Muscle of leg (tissue), 11 donors: ENCODE data around the gene ENPP3. TPM values are rescaled to one million over a fixed set of nuclear protein-coding genes. Genes with fewer than 3 reads are reported as not detected.

Experiments
- DNase-seq: peaks from one replicate; pipeline ENCODE4 v3.0.0; 2013
- H3K27ac ChIP-seq: one replicate; pipeline ENCODE4 v1.5.1; 2013; ENCODE audit warnings: mild to moderate bottlenecking, low read length, control low read depth
- H3K27me3 ChIP-seq: one replicate; pipeline ENCODE4 v1.6.1; 2013; ENCODE audit warnings: low read length; ENCODE audit not compliant: control insufficient read depth, insufficient read depth
- H3K36me3 ChIP-seq: one replicate; pipeline ENCODE4 v1.6.1; 2013; ENCODE audit warnings: low read length; ENCODE audit not compliant: control insufficient read depth, insufficient read depth
- H3K4me1 ChIP-seq: one replicate; pipeline ENCODE4 v1.6.1; 2013; ENCODE audit warnings: low read length; ENCODE audit not compliant: control insufficient read depth, insufficient read depth
- H3K4me3 ChIP-seq: one replicate; pipeline ENCODE4 v1.5.1; 2013; ENCODE audit warnings: low read length, control low read depth
- H3K9me3 ChIP-seq: replicated peaks from 2 replicates; pipeline ENCODE4 v1.6.1; 2013; ENCODE audit warnings: low read depth, low read length; ENCODE audit not compliant: control insufficient read depth
- WGBS: methylation state at CpG from one replicate; pipeline ENCODE4 v1.1.5; 2013; ENCODE audit warnings: missing lambda C conversion rate; ENCODE audit not compliant: insufficient coverage; 5-methylcytosine and 5-hydroxymethylcytosine counted together
- polyA plus RNA-seq, 8 donors: library from polyadenylated mRNA; unstranded; fragments of 120-200 nt; gene quantifications; one replicate each; pipeline versions ENCODE4 v1.2.1 to v1.2.3, GENCODE V29; 2013; ENCODE audit warnings: inconsistent platforms in 1 of 8, low replicate concordance in 1 of 8; ENCODE audit not compliant: insufficient read length in 8 of 8, insufficient read depth in 1 of 8
- total RNA-seq: library from RNA; stranded (reverse); fragments of 120-200 nt; gene quantifications from one replicate; pipeline ENCODE4 v1.2.4, GENCODE V29; 2013

The ENPP3 gene
- total and polyA plus RNA-seq, 9 donors, result 0.16 to 2.9 (median 0.34) TPM

DNA sequence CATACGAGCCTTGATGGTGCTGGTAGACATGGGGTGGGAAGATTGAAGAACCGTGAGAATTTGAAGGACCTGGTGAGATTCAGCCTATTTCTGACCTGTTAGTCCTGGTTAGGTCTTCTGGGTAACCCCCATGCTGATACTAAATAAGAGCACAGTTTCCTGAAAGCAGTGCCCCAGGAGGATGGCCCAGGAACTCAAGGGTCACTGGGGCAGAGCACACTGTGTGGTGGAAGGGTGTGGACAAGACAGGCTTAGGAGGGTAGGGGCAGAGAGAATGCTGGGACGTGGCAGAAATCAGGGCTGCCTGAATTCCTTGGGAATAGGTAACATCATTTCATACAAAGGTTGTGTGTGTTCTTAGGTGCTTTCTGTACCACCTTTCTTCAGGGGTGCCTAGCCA is 138.8 kb downstream of the ENPP3 start:
- H3K4me3 ChIP-seq, result no peak overlapping the region
- DNase-seq, result no peak
- no peaks in the 10 kb centered on the region for H3K9me3 ChIP-seq
- no peaks in the 10 kb centered on the region for H3K27me3 ChIP-seq
- no peak overlapping the region for H3K27ac ChIP-seq
- H3K36me3 ChIP-seq, result no peaks in the 10 kb centered on the region
- peaks cover 14% of the 10 kb centered on the region for H3K4me1 ChIP-seq
- WGBS, result 100% methylated on average over 2 of the region's 3 CpGs

DNA sequence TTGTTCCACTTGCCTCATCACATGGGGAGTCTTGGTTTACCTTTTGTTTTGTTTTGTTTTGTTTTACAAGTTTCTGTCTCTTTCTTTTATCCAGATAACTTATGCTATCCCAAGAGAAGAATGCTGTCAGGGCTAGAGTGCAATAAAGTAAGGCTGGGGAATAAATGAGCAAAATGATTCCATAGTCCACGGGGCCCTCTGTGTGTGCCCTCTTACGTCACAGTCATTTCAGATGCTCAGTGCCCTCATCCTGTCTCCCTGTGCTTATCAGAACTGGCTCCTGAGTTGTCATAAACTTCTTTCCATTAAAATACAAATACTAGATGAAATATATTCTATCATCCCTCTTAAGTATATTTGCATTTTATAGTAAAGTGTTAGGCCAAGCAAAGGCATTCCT is 139.9 kb downstream of the ENPP3 start:
- Histone ChIP-seq H3K27ac (no peak overlapping the region), H3K4me3 (no peak overlapping the region), H3K27me3 (no peaks in the 10 kb centered on the region), H3K4me1 (peaks cover 15% of the 10 kb centered on the region), H3K36me3 (no peaks in the 10 kb centered on the region), H3K9me3 (no peaks in the 10 kb centered on the region)
- no CpG with 5 or more reads among the region's 2 CpGs for WGBS
- no peak for DNase-seq

DNA sequence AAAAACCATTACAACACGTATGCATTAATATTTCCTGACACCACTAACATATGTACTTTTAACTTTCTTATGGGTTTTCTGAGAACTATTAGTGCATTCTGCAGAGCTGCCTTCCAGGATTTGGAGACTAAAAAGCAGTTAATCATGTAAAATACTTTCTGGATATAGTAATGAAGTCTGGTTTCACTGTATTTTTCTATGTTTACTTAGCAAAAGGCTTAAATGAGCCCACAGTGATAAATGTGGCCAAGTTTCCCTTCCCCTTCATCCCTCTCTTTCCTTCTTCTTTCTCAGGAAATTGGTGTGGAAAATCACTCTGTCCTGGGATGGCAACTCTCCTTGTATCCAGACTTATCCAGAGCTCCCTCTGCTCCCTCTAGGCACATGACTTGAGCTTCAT is 141.1 kb downstream of the ENPP3 start:
- no peaks in the 10 kb centered on the region for H3K9me3 ChIP-seq
- no peaks in the 10 kb centered on the region for H3K36me3 ChIP-seq
- H3K4me3 ChIP-seq, result no peak overlapping the region
- H3K4me1 ChIP-seq, result peaks cover 11% of the 10 kb centered on the region
- DNase-seq, result peak; percentile 90
- H3K27me3 ChIP-seq, result no peaks in the 10 kb centered on the region
- H3K27ac ChIP-seq, result peak overlapping the region; percentile 75
- WGBS, result no CpG with 5 or more reads among the region's 1 CpG

DNA sequence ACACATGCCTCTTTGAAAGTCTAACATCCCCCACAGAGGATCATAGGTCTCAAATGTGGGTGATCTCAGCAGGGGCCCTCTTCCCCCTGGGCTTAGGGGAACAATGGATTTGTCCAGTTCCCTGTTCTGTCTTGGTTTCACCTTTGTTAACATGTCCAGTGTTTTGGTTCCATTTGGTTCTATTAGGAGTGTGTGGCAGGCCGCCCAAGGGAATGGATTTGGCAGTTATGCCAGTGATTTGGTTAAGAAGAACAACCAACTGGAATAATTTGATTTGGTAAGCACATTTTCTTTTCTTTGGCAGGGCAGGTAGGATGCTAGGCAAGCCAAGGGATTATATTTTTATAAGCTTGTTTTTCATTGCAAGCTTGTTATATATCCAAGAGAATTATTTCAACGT is 142.2 kb downstream of the ENPP3 start:
- WGBS, result 91% methylated on average over 1 of the region's 2 CpGs
- Histone ChIP-seq H3K27ac (peak overlapping the region; percentile 18), H3K4me3 (no peak overlapping the region), H3K27me3 (no peaks in the 10 kb centered on the region), H3K36me3 (no peaks in the 10 kb centered on the region), H3K4me1 (peaks cover 12% of the 10 kb centered on the region), H3K9me3 (no peaks in the 10 kb centered on the region)
- no peak for DNase-seq

DNA sequence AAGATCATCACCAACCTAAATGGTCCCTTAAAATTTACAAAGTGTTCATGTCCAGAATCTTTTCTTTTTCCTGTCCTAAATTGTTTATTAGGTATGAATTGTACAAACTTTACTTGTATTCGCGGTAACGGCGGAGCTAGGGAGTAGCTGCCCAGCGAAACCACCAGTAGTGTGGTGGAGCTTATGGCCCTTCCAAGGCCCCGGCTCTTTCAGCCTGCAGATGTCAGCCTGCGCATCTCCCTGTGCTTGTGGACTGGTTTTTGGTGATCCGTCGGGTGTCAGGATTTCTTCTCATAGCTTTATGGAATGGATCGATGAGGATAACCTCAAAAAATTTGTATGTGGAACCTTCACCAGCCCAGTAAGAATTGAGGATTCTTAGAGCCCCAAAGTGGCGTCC is 143.5 kb downstream of the ENPP3 start:
- Histone ChIP-seq H3K27ac (no peak overlapping the region), H3K36me3 (no peaks in the 10 kb centered on the region), H3K4me3 (no peak overlapping the region), H3K4me1 (peaks cover 14% of the 10 kb centered on the region), H3K27me3 (no peaks in the 10 kb centered on the region), H3K9me3 (no peaks in the 10 kb centered on the region)
- 97% methylated on average over 11 of the region's 11 CpGs for WGBS
- no peak for DNase-seq

DNA sequence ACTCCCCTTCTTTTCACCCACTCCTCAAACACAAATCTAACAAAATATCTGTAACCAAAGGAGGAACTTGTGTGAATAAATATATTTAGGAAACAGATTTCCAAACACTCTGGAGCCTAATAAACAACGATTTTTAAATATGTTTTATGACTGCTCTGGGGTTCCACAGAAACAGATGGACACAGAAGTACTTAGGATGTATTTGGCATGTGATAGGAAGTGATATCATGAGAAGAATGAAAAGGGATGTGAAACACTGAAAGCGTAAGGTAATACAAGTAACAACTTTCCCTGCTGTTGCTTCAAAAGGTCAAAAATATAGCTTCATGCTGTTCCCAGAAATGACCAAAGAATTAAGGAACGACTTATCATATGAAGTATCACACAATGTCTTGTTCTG is 144.6 kb downstream of the ENPP3 start:
- Histone ChIP-seq H3K27me3 (no peaks in the 10 kb centered on the region), H3K36me3 (no peaks in the 10 kb centered on the region), H3K4me1 (peaks cover 14% of the 10 kb centered on the region), H3K4me3 (no peak overlapping the region), H3K9me3 (no peaks in the 10 kb centered on the region), H3K27ac (peak overlapping the region; percentile 72)
- WGBS, result 0% methylated on average over 1 of the region's 3 CpGs
- peak; percentile 90 for DNase-seq

DNA sequence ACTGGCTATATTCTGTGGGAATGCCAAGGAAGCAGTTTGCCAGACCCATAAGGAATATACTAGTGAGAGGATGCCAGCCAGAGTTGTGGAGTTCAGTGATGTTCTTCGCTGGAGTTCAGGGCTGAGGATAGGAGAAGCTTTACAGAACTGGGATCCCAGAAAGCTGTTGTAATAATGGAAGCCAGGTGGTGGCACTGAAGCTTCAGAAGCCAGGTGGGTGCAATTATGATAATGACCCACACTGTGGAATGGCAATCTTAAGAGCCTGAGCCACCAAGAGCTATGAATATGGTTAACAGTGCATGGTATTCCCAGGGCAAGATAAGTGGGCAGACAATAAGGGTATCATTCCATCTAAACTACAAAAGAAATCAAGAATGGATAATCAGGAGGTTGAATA is 145.7 kb downstream of the ENPP3 start:
- Histone ChIP-seq H3K27me3 (no peaks in the 10 kb centered on the region), H3K9me3 (no peaks in the 10 kb centered on the region), H3K4me3 (no peak overlapping the region), H3K4me1 (peaks cover 14% of the 10 kb centered on the region), H3K36me3 (no peaks in the 10 kb centered on the region), H3K27ac (no peak overlapping the region)
- DNase-seq, result no peak
- WGBS, result 89% methylated on average over 1 of the region's 1 CpG

DNA sequence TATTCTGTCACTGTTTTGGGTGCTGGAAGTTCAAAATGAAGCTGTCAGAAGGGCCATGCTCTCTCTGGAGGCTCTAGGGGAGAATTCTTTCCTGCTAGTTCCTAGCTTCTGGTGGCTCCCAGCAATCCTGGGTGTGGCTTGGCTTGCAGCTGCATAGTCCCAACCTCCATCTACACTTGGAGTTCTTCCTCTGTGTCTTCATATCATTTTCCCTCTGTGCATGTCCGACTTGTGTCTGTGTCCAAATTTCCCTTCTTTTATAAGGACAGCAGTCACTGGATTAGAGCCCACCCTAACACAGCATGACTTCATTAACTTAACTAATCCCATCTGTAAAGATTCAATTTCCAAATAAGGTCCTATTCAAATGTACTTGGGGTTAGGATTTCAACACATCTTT is 147.5 kb downstream of the ENPP3 start:
- peak overlapping the region; percentile 65 for H3K27ac ChIP-seq
- DNase-seq, result peak; percentile 96
- no peaks in the 10 kb centered on the region for H3K36me3 ChIP-seq
- no peaks in the 10 kb centered on the region for H3K9me3 ChIP-seq
- WGBS, result 14% methylated on average over 1 of the region's 1 CpG
- no peaks in the 10 kb centered on the region for H3K27me3 ChIP-seq
- H3K4me1 ChIP-seq, result peaks cover 15% of the 10 kb centered on the region
- no peak overlapping the region for H3K4me3 ChIP-seq

DNA sequence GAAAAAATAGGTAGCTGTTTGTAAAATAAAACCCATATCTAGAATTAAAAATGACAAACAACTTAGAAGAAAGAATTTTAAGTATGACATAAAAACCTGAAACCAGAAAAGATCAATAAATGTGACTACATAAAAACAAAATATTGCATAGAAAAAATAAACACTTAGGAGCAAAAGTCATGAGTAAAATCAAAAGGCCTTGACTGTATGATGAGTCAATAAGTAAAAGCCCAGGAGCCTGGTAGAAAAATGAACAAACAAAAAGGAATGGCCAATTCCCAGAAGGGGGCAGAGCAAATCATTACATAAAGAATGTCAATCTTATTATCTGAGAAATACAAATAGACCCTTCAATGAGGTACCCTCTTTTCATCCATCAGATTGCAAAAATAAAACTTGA is 150.0 kb downstream of the ENPP3 start:
- peaks cover 15% of the 10 kb centered on the region for H3K4me1 ChIP-seq
- no peaks in the 10 kb centered on the region for H3K36me3 ChIP-seq
- H3K27me3 ChIP-seq, result no peaks in the 10 kb centered on the region
- H3K27ac ChIP-seq, result no peak overlapping the region
- no peak for DNase-seq
- no peak overlapping the region for H3K4me3 ChIP-seq
- no peaks in the 10 kb centered on the region for H3K9me3 ChIP-seq

DNA sequence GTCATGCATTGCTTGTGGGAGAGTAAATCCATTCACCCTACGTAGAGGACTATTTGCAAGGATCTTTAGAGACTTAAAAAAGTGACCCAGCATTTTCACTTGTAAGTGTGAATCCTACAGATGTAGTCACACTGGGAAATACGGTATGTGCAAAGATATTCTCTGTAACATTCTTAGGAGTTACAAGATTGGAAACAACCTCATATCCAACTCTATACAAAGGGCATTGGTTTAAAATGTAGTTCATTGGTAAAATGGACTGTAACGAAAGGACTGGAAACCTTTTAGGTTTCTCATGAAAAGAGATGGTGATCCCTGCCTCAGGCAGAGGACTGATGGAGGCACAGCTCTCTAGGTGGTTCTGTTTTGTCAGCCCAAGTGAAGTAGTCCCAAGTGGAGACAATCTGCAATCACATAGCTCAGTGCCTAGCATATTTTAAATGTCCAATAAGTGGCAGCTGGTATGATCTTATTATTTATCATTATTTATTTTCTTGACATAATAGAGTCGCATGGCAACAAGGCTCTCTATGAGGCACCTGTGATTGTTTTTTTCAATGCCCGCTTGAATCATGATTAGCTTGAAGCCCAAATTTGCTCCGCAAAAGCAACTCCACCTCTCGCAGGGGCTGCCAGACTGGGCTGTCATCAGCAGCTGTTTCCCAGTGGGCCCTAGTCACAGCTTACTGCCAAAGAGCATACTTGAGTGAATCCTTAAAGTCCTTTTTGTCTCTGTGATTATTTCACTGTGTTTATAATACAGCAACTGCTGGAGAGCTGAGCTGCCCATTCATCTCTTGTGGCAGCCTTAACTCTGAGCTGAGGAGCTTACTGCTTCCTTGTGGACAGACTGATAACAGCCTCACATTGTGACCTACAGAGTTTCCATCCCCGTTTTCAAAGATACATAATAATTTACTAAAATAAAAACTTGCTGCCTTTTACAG is 150.9 kb downstream of the ENPP3 start:
- Histone ChIP-seq H3K27me3 (no peaks in the 10 kb centered on the region), H3K27ac (peak overlapping the region; percentile 86), H3K9me3 (no peaks in the 10 kb centered on the region), H3K4me3 (no peak overlapping the region), H3K4me1 (peaks cover 14% of the 10 kb centered on the region), H3K36me3 (no peaks in the 10 kb centered on the region)
- 45% methylated on average over 4 of the region's 8 CpGs for WGBS
- peak; percentile 94 for DNase-seq
